Tibial nerve (tissue), 4 donors: Measurements from ENCODE around the gene RCC1. TPM values are rescaled to one million over a fixed set of nuclear protein-coding genes. Genes with fewer than 3 reads are reported as not detected.
A peak's percentile ranks its signal among the peaks of the same experiment; 100 is the strongest.

Experiments
- DNase-seq, 2 donors: peaks; one replicate each; pipeline ENCODE4 v3.0.0-alpha.2; 2019; ENCODE audit warnings: low spot score in 2 of 2
- H3K27ac ChIP-seq, 4 donors: fragments of 200-600 bp; sonication (generic) in 3 of 4; one replicate each; pipeline ENCODE4 v1.5.1; 2017 to 2019; ENCODE audit warnings: mild to moderate bottlenecking in 1 of 4
- H3K27me3 ChIP-seq, 2 donors: fragments of 200-600 bp; sonication (generic) in 1 of 2; one replicate each; pipeline versions ENCODE4 v1.5.1 to v1.6.0; 2017 to 2019
- H3K36me3 ChIP-seq, 3 donors: fragments of 200-600 bp; sonication (generic); one replicate each; pipeline ENCODE4 v1.5.1; 2018 to 2019
- H3K4me1 ChIP-seq, 4 donors: fragments of 200-600 bp; sonication (generic) in 3 of 4; one replicate each; pipeline ENCODE4 v1.5.1; 2017 to 2019
- H3K4me3 ChIP-seq, 4 donors: fragments of 200-600 bp; sonication (generic) in 3 of 4; one replicate each; pipeline ENCODE4 v1.5.1; 2017 to 2019; ENCODE audit warnings: mild to moderate bottlenecking in 1 of 4, moderate library complexity in 1 of 4
- H3K9me3 ChIP-seq, 4 donors: fragments of 200-600 bp; sonication (generic) in 3 of 4; one replicate each; pipeline ENCODE4 v1.5.1; 2017 to 2019
- CTCF ChIP-seq, 5 experiments: fragments of 200-600 bp in 3 of 5; fragments of 450-650 bp in 2 of 5; sonication (generic) in 3 of 5; IDR thresholded peaks; one replicate each; pipeline ENCODE4 v1.5.1; 2016 to 2019; ENCODE audit warnings: antibody characterized with exemption in 5 of 5, mild to moderate bottlenecking in 3 of 5, moderate library complexity in 2 of 5
- EP300 ChIP-seq, 2 donors: sonication (generic); formaldehyde crosslinking; IDR thresholded peaks; one replicate each; pipeline ENCODE4 v1.6.1; 2017; ENCODE audit warnings: antibody characterized with exemption in 2 of 2, mild to moderate bottlenecking in 1 of 2
- POLR2A ChIP-seq, 2 donors: fragments of 450-650 bp; IDR thresholded peaks; one replicate each; pipeline ENCODE4 v1.6.1; 2017; ENCODE audit warnings: antibody characterized with exemption in 2 of 2, mild to moderate bottlenecking in 2 of 2, moderate library complexity in 2 of 2
- WGBS, 2 donors: methylation state at CpG; one replicate each; pipeline ENCODE4 v1.1.5; 2018; 5-methylcytosine and 5-hydroxymethylcytosine counted together
- total RNA-seq, 4 donors: library from RNA; depleted of rRNA; stranded (reverse); fragments of >200 nt; gene quantifications; one replicate each; pipeline ENCODE4 v1.1.0, GENCODE V29; 2016

The RCC1 gene
- total RNA-seq, 4 donors from 2014 or later, result 13.5 to 36.9 (median 19.3) TPM

- no peak for TF ChIP-seq CTCF (IDR thresholded peaks at IDR 0.05)
- TF ChIP-seq EP300 (IDR thresholded peaks at IDR 0.05), result no peak
- TF ChIP-seq POLR2A (IDR thresholded peaks at IDR 0.05), result no peak
- DNase-seq, result no peak
- Histone ChIP-seq H3K27me3 (no peaks in the 10 kb centered on the region), H3K4me1 (peaks cover 0 to 8% (median 0%) of the 10 kb centered on the region in 4 donors), H3K9me3 (no peaks in the 10 kb centered on the region), H3K36me3 (no peaks in the 10 kb centered on the region), H3K27ac (no peak overlapping the region), H3K4me3 (no peak overlapping the region)
- 84 to 90% methylated on average over 3 of the region's 3 CpGs for WGBS, 2 donors
These were observed 42.5 kb downstream of the RCC1 start for GRCh38 chr1:28548318-28548717.

- H3K36me3 ChIP-seq, result peaks cover 0 to 19% (median 0%) of the 10 kb centered on the region in 3 donors
- peaks cover 0 to 21% (median 5%) of the 10 kb centered on the region in 4 donors for H3K4me1 ChIP-seq
- no peak for DNase-seq
- WGBS, 2 donors, result 91 to 92% methylated on average over 6 of the region's 6 CpGs
- H3K4me3 ChIP-seq, result no peak overlapping the region
- TF ChIP-seq CTCF (IDR thresholded peaks at IDR 0.05) (no peak), POLR2A (IDR thresholded peaks at IDR 0.05) (no peak), EP300 (IDR thresholded peaks at IDR 0.05) (no peak)
- H3K27ac ChIP-seq, result no peak overlapping the region
- no peaks in the 10 kb centered on the region for H3K9me3 ChIP-seq
- H3K27me3 ChIP-seq, result no peaks in the 10 kb centered on the region
These were observed 45.5 kb downstream of the RCC1 start for GRCh38 chr1:28551381-28551780.

GRCh38 chr1:28552758-28553663 is 47.2 kb downstream of the RCC1 start, which contains the start of gene TRNAU1AP:
TRNAU1AP (plus strand) TSS chr1:28553085; CDS start chr1:28553111, 26 bp downstream.
- 0 to 1% methylated on average over 47 to 59 of the region's 63 CpGs for WGBS, 2 donors

GRCh38 chr1:28560886-28561285 is 55.0 kb downstream of the RCC1 start:
- DNase-seq, result no peak
- Histone ChIP-seq H3K27ac (no peak overlapping the region), H3K4me1 (no peaks in the 10 kb centered on the region), H3K27me3 (no peaks in the 10 kb centered on the region), H3K9me3 (no peaks in the 10 kb centered on the region), H3K36me3 (peaks cover 2 to 100% (median 17%) of the 10 kb centered on the region in 3 donors), H3K4me3 (no peak overlapping the region)
- WGBS, 2 donors, result 91 to 95% methylated on average over 3 of the region's 3 CpGs
- no peak for TF ChIP-seq POLR2A (IDR thresholded peaks at IDR 0.05)
- TF ChIP-seq CTCF (IDR thresholded peaks at IDR 0.05), result no peak
- TF ChIP-seq EP300 (IDR thresholded peaks at IDR 0.05), result no peak

More at GRCh38 chr1:28552758-28553663, 47.2 kb downstream of the RCC1 start, which contains the start of gene TRNAU1AP:
- no peaks in the 10 kb centered on the region for H3K9me3 ChIP-seq
- H3K27me3 ChIP-seq, result no peaks in the 10 kb centered on the region
- H3K27ac ChIP-seq, result peak within 1 kb of the TSS; percentile 68 to 91 (median 86)
- H3K36me3 ChIP-seq, result peaks cover 0 to 35% (median 2%) of the 10 kb centered on the region in 3 donors
- peaks cover 0 to 21% (median 5%) of the 10 kb centered on the region in 4 donors for H3K4me1 ChIP-seq
- TF ChIP-seq EP300 (IDR thresholded peaks at IDR 0.05) (peak; percentile 97 to 98), POLR2A (IDR thresholded peaks at IDR 0.05) (peak; percentile 78 to 83), CTCF (IDR thresholded peaks at IDR 0.05) (peak in 2 of 5 experiments; percentile 49 to 54)
- peak; percentile 91 to 95 for DNase-seq
- H3K4me3 ChIP-seq, result peak within 1 kb of the TSS; percentile 59 to 79 (median 68)

DNA sequence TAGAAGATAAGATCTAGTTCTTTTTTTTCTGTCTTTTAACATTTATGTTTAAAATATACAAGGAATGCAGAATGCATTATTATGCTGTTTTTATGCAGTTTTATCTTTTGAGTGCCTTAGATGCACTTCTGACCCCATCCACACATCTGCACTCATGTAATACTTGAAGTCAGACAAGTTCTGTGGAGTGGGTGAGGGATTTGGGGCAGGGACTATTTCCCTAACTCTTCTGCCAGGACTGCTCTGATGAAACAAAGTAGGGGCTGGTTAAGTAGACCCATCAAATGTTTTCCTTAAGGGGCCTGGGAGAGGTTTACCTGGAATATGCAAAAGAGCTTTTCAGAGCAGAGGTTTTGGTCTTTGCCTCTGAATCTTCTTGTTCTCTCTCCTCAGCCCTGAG is 58.5 kb downstream of the RCC1 start:
- Histone ChIP-seq H3K4me1 (no peaks in the 10 kb centered on the region), H3K4me3 (no peak overlapping the region), H3K36me3 (peaks cover 0 to 100% (median 33%) of the 10 kb centered on the region in 3 donors), H3K9me3 (no peaks in the 10 kb centered on the region), H3K27me3 (no peaks in the 10 kb centered on the region), H3K27ac (no peak overlapping the region)
- DNase-seq, result no peak
- TF ChIP-seq POLR2A (IDR thresholded peaks at IDR 0.05), result no peak
- TF ChIP-seq EP300 (IDR thresholded peaks at IDR 0.05), result no peak
